ENCODE results near the gene LSM2.
"Not testable (repeated sequence)": the region's sequence is repeated elsewhere in the genome, so short reads cannot be mapped to it uniquely, and the experiment has no call there.

LSM2 gene

GRCh38 chr6:31806470-31807272, at the start of gene LSM2:
LSM2 (minus strand) TSS chr6:31806966; CDS start chr6:31806757, 209 bp downstream.
- peak; percentile 96 for DNase-seq

- not testable (repeated sequence) for DNase-seq
Observed at GRCh38 chr6:31851980-31852718, 45.4 kb upstream of the LSM2 start.

GRCh38 chr6:31851485-31851832, 44.7 kb upstream of the LSM2 start:
- DNase-seq: no peak

GRCh38 chr6:31850765-31851484, 44.2 kb upstream of the LSM2 start:
- no peak for DNase-seq

GRCh38 chr6:31847276-31847978, 40.7 kb upstream of the LSM2 start:
- DNase-seq: no peak

GRCh38 chr6:31844507-31844906, 37.7 kb upstream of the LSM2 start:
- no peak for DNase-seq

- DNase-seq: no peak
Observed at GRCh38 chr6:31842053-31842452, 35.3 kb upstream of the LSM2 start.

- not testable (repeated sequence) for DNase-seq
Observed at GRCh38 chr6:31839779-31840126, 33.0 kb upstream of the LSM2 start.

GRCh38 chr6:31838968-31839367, 32.2 kb upstream of the LSM2 start:
- DNase-seq: no peak

GRCh38 chr6:31838114-31838553, 31.4 kb upstream of the LSM2 start:
- not testable (repeated sequence) for DNase-seq

GRCh38 chr6:31837369-31838113, 30.8 kb upstream of the LSM2 start:
- DNase-seq: no peak

- no peak for DNase-seq
Observed at GRCh38 chr6:31836474-31837368, 30.0 kb upstream of the LSM2 start.

- DNase-seq: no peak
Observed at GRCh38 chr6:31836047-31836473, 29.3 kb upstream of the LSM2 start.

- peak; percentile 85 for DNase-seq
Observed at GRCh38 chr6:31834367-31835250, 27.8 kb upstream of the LSM2 start.

- DNase-seq: no peak
Observed at GRCh38 chr6:31831350-31832215, 24.8 kb upstream of the LSM2 start.

GRCh38 chr6:31830886-31831335, 24.1 kb upstream of the LSM2 start:
- no peak for DNase-seq

- peak; percentile 43 for DNase-seq
Observed at GRCh38 chr6:31829633-31830283, 23.0 kb upstream of the LSM2 start.

All from COR-L47 (cell line).